NCI-H2029 (cell line): ENCODE measurements around the gene ZBTB40.

Source experiments
- DNase-seq: peaks from one replicate; lab custom pipeline; 2025; lab: John Stamatoyannopoulos, UW

Gene ZBTB40

DNA sequence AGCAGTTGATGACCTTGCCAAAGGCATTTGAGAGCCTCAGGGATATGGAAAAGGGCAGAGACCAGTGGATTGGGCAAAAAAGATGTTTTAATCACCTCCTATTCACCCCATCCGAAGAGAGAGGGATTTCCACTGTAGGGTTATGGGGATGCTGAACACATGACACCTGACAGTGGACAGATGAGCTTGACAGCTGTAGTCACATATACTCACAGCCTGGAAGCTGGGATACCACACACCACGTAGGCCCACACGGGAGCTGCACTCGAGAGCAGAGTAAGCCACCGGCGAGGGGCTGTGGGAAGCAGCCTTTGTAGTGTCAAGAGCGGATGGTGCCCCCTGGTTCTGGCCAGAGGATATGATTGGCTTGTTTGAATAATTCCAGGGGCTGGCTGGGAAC, 20.0 kb downstream of the ZBTB40 start:
- no peak for DNase-seq

DNA sequence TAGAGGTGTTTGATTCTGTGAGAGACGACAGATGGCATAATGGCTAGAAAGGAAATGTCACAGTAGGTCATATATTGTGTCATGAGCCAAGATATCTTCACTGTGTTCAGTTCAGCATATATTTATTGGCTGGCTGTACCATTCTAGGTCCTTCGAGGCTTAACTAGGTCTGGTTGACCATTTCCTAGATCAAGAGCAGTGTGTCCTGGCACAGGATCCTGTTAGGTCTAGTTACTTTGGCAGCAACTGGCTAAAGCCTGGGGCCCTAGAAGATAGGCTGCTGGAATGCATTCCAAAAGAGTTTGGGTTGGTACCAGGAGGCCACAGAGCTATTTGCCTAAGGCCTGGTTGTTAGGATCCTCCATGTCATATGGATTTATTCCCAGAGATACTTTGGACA, 20.9 kb downstream of the ZBTB40 start:
- no peak for DNase-seq

GRCh38 chr1:22473952-22474351, 22.3 kb downstream of the ZBTB40 start:
- DNase-seq: no peak

DNA sequence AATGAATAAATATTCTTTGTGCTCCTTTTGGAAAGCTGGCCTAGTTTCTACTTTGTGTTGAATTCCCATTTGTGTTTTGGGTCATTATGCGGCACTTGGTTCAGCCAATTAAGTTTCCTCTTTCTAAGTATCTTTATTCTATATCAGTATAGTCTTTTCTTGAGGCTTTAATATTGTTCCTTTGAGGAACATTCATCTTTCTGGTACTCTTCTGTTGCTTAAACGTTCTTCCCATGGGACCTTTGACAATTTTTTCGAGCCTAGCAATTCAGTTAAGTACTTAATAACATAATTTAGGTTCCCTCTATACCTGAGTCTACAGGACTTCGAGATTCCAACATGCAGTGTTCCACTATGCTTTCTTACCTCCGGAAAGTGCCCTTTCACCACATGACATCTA, 24.9 kb downstream of the ZBTB40 start:
- DNase-seq: no peak

GRCh38 chr1:22483121-22483520, 31.5 kb downstream of the ZBTB40 start:
- no peak for DNase-seq

GRCh38 chr1:22484706-22485345, 33.2 kb downstream of the ZBTB40 start:
- DNase-seq: no peak

DNA sequence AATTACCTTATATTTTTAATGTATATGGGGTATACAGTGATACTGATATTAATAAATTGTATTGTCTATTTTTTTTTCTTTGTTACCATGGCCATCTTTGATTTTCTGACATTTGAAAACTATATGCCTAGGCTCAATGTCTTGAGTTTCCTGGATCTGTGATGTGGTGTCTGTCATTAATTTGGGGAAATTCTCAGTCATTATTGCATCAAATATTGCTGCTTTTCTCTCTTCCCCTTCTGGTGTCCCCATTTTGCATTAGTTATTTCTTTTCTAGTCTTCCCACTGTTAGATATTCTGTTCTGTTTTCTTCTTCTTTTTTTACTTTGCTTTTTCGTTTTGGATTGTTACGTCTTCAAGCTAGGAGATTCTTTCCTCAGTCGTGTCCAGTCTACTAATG, 33.8 kb downstream of the ZBTB40 start:
- DNase-seq: no peak

DNA sequence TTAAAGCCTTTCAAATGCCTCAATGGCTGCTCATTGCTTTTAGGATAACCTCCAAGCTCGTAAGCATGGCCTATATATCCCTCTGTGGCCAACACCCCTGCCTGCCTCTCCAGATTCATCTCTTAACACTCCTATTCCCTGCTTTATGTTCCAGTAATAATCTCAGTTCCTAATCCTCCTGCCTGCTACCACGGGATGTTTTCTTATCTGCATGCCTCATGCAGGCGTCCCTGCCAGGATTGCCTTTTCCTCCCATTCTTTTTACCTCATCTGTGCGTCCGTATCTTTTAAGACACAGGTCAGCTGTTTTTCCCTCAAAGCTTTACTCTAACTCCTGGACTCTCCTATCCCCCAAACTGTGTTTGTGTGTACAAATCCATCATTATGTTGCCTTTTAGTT, 36.1 kb downstream of the ZBTB40 start:
- DNase-seq: no peak

- DNase-seq: no peak
Observed at GRCh38 chr1:22488319-22488718, 36.7 kb downstream of the ZBTB40 start.

GRCh38 chr1:22489278-22489677, 37.6 kb downstream of the ZBTB40 start:
- DNase-seq: no peak

- no peak for DNase-seq
Observed at GRCh38 chr1:22489823-22490222, 38.2 kb downstream of the ZBTB40 start.

- no peak for DNase-seq
Observed at GRCh38 chr1:22490309-22490708, 38.7 kb downstream of the ZBTB40 start.

DNA sequence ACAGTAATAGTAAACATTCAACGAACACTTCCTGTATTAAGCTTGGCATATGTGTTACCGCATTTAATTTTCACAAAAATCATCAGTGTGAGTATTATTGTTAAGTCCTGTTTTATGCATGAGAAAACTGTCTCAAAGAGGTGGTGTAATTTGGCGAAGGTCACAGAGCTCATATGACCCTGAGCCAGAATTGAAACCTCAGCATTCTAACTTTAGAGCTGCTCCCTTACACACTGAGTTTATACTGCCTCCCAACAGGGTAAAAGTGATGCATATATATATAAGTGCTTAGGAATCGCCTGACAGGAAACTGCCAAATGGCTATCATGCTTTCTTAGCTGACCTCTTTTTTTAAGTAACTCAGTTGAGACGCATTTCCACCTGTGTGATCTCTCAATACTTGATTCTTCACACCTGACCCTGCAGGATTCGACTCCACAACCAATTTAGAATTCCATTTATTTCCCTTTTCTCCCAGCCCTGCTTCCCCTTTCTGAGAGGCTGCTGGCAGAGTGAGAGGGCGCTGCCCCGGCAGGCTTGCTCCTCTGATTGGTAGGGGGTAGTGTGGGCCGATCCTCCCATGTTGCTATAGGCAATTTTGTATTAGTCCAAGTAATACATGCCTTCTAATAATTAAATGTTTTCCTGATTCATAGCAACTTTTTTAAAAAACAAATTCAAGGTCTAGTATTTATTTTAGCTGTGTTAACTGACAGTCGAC, 40.5 kb downstream of the ZBTB40 start:
- DNase-seq: no peak

DNA sequence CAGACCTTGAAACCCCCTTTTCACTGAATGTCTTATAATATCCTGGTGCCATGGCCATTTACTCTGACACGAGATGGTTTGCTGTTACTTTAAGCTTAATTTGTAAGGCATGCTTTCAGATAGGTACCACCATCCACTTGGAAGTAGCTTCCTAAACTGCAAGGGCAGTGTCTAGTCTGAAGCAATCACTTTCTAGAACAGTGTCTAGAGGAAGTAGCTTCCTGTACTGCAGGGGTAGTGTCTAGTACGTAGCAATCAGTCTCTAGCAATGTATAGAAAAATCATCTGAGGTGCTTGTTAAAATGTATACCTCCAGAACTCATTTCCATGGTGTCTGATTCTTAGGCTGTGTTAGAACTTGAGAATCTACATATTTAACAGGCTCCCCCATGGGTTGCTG, 42.5 kb downstream of the ZBTB40 start:
- no peak for DNase-seq

DNA sequence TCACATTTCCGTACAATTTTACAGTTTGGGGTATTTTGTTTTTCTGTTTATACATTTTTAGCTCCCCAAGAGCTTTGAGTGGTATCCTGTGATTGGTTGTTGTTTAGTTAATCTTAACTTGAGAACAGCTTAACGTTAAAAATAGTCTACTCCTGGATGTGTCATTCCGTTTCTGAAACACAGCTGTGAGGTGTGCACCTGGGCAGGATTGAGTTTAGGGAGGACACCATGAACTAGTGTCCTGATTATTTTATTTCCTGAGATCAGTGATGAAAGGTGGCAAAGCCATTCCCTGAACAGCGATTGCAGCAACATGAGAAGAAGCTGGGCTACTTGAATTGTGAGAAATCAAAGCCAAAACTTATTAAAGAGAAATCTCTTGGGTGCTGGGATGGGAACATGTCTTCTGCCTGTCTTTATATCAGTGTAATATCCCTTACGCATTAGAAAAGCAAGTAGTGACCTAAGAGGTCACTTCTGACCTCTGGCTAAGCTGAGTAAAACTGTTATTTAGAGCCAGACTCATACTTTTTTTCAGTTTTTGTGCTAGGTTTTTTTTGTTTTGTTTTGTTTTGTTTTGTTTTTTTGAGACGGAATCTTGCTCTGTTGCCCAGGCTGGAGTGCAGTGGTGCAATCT, 43.4 kb downstream of the ZBTB40 start:
- DNase-seq: no peak

DNA sequence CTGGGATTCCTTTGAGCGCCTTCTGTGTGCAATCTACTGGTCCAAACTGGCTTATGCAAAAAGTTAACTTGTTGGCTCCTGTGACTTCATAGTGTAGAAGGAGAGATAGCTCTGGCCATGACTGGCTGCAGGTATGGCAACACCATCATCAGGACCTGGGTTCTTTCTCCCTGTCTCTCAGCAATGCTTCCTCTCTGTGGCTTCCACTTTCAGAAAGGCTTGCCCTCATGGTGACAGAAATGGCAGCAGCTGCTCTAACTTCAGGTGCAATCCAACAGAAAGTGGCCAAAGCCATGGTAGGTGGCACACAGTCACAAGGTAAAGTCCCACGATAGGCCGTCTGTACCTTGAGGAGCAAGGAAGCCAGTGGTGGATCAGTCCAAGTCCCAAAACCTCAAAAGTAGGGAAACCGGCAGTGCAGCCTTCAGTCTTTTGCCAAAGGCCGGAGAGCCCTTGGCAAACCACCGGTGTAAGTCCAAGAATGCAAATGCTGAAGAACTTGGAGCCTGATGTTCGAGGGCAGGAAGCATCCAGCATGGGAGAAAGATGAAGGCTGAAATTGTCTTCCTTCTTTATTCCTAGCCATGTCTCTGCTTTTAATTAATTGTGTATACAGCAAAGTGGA, 45.0 kb downstream of the ZBTB40 start:
- no peak for DNase-seq

- no peak for DNase-seq
Observed at GRCh38 chr1:22498463-22498862, 46.8 kb downstream of the ZBTB40 start.

DNA sequence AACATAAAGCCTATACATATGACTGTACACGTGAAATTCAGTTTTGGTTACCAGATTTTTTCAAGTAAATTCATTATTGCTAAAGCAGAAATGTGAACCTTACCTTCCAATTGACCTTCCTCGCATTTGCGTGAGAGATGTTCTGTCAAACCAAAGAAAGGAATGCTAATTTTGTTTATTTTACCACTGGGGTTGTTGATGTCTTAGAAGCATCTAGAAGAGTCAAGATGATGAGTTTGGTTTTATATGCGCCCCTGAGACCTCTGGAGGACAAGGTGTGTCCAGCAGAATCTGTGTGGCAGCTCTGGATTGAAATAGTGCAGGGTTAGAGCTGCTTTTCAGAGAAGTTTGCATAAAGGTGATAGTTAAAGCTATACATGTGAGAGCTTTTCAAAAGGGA, 48.4 kb downstream of the ZBTB40 start:
- no peak for DNase-seq

GRCh38 chr1:22500471-22500870, 48.8 kb downstream of the ZBTB40 start:
- DNase-seq: peak; percentile 64

GRCh38 chr1:22502202-22502601, 50.6 kb downstream of the ZBTB40 start:
- no peak for DNase-seq

- no peak for DNase-seq
Observed at GRCh38 chr1:22503721-22504410, 52.2 kb downstream of the ZBTB40 start.

DNA sequence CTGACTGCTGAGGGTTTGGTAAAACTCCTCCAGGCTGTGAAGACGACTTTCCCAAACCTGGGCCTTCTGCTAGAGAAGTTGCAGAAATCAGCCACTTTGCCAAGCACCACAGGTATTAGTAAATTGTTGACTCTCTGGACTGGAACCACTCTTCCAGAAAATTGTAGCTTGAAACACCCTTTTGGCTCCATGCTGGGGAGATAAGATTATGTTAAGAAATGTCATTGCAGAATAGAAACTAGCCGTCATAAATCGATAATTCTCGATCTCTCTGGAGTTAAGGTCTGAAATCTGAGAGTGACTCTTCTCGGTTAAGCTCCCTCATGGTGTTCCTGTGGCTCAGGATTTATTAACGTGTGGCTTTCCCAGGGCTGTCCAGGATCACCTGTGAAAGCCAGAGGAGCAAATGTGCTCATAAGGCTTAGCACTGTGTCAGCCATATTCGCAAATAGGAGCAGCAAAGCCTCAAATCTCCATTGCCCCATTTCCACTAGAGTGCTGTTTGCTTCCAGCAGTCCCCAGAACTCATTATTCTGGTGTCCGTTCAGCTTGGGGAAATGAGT, 54.6 kb downstream of the ZBTB40 start:
- DNase-seq: no peak
